Retinal pigment epithelial cell (primary cell): ENCODE measurements around the gene OARD1.

ENCODE experiments used
- DNase-seq: peaks from one replicate; pipeline ENCODE4 v3.0.0-alpha.2; 2010; ENCODE audit warnings: low read depth
- H3K4me3 ChIP-seq: 2 replicates; pipeline ENCODE4 v1.5.1; 2011; ENCODE audit warnings: mild to moderate bottlenecking, low read length, control low read depth, moderate library complexity
- TF ChIP-seq, protein P1 (sequence below): conservative IDR thresholded peaks from 2 replicates; pipeline ENCODE4 v1.5.1; 2011; ENCODE audit warnings: low read depth, low read length, control low read depth, inconsistent platforms

Gene OARD1

DNA sequence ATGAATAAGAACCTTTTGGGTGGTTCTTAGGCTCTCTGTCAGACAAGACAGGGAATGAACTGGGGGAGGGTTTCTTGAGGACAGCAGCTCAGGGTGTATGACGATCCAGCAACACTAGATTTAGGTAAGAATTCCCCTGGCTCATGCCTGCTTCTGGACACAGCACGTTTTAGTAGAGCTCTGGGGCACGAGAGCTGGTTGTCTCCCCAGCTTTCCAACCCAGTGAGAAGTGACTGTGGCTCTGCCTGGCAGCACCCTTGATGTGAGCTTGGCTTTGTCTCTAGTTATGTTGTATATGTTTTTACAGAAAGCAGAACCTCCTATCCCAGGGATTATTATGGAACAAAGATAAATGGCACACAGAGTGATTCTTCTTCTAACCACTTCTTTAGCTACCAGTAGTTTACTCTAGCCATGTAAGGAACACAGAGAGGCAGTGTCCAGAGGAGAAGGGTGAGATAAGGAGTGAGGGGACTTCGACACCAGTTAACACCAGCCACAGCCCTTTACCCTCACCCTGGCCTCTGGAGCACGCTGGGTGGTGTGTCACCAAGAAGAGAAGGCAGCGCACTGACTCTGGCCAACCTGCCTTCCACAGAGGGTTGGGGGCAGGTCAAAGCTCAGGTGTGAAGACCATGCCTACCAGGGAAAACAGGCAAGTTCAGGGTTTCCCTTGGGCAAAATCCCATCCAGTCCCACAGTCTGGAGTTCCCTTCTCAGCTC is 15.2 kb downstream of the OARD1 start:
- no peak overlapping the region for H3K4me3 ChIP-seq
- TF ChIP-seq, protein P1, sequence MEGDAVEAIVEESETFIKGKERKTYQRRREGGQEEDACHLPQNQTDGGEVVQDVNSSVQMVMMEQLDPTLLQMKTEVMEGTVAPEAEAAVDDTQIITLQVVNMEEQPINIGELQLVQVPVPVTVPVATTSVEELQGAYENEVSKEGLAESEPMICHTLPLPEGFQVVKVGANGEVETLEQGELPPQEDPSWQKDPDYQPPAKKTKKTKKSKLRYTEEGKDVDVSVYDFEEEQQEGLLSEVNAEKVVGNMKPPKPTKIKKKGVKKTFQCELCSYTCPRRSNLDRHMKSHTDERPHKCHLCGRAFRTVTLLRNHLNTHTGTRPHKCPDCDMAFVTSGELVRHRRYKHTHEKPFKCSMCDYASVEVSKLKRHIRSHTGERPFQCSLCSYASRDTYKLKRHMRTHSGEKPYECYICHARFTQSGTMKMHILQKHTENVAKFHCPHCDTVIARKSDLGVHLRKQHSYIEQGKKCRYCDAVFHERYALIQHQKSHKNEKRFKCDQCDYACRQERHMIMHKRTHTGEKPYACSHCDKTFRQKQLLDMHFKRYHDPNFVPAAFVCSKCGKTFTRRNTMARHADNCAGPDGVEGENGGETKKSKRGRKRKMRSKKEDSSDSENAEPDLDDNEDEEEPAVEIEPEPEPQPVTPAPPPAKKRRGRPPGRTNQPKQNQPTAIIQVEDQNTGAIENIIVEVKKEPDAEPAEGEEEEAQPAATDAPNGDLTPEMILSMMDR, result no peak
- no peak for DNase-seq

DNA sequence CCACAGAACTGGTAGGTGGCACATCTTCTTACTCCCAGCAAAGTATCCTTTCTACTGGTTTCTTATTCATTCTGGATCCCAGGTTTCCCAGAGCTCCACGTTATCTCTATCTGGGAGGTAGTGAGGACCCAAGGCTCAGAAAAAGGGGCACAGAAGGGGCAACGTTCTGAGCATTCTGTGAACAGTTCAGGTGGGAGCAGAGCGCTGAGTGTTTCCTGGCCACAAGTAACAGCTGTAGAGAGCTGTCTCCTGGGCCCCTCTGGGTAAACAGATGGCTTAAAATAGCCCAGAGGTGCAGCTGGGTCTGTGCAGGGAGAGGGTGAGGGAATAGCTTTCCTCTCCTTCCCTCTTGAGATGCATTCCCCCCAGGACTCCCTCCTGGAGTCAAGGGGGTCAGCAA is 17.0 kb downstream of the OARD1 start:
- H3K4me3 ChIP-seq, result no peak overlapping the region
- TF ChIP-seq, protein P1, result no peak
- DNase-seq, result no peak

DNA sequence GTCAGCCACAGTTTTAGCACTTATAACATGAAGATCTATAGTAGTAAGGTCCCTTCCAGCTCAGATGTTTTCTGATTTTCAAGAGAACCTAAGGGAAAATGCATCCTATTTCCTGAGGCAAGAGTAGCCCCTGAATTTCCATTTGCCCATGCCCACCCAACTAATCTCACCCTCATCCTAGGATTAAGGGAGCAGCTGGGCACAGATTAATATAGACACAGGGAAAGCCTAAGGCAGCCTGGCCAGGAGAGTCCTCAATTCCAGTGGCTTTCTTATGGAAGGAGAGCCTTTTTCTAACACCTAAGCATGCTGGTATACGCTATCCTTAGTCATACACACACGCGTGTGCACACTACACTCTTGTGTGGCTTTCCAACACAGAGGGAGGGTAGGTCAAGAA is 17.6 kb downstream of the OARD1 start:
- TF ChIP-seq, protein P1, result no peak
- H3K4me3 ChIP-seq, result no peak overlapping the region
- DNase-seq, result no peak

- H3K4me3 ChIP-seq, result no peak within 1 kb of the TSS
- TF ChIP-seq, protein P1, result no peak
- DNase-seq, result no peak
Measured at GRCh38 chr6:41053041-41053440, 19.1 kb downstream of the OARD1 start, which contains the start of gene APOBEC2. TSS of gene APOBEC2 (plus strand) at chr6:41053202. CDS start at chr6:41053348, 146 bp downstream.

GRCh38 chr6:41051873-41052272 is 20.3 kb downstream of the OARD1 start:
- H3K4me3 ChIP-seq, result no peak overlapping the region
- DNase-seq, result no peak
- TF ChIP-seq, protein P1, result no peak

GRCh38 chr6:41050536-41050935 is 21.6 kb downstream of the OARD1 start:
- H3K4me3 ChIP-seq, result no peak overlapping the region
- DNase-seq, result no peak
- TF ChIP-seq, protein P1, result no peak

GRCh38 chr6:41049955-41050354 is 22.2 kb downstream of the OARD1 start:
- DNase-seq, result no peak
- TF ChIP-seq, protein P1, result no peak
- H3K4me3 ChIP-seq, result no peak overlapping the region
